Ovary (tissue), 3 donors: Measurements from ENCODE around the gene B4GAT1.

Source experiments
- CTCF ChIP-seq, 3 donors: fragments of 450-650 bp in 2 of 3; fragments of 200-600 bp in 1 of 3; IDR thresholded peaks; one replicate each; pipeline versions ENCODE4 v1.5.1 to v1.8.0; 2016 to 2022; ENCODE audit warnings: antibody characterized with exemption in 3 of 3, mild to moderate bottlenecking in 1 of 3
- POLR2A ChIP-seq: fragments of 450-650 bp; IDR thresholded peaks from one replicate; pipeline ENCODE4 v1.6.1; 2017; ENCODE audit warnings: antibody characterized with exemption, mild to moderate bottlenecking, moderate library complexity
- donor health status: DM: no; HTN: no; CAD: no.

GRCh38 chr11:66302656-66303055, 44.8 kb downstream of the B4GAT1 start:
- no peak for TF ChIP-seq CTCF (IDR thresholded peaks at IDR 0.05)
- TF ChIP-seq POLR2A = no peak
